Loucy (cell line): Measurements from ENCODE around the gene GRAMD1C.
"Not testable (repeated sequence)": the region's sequence is repeated elsewhere in the genome, so short reads cannot be mapped to it uniquely, and the experiment has no call there.

Experiments used
- H2AFZ ChIP-seq: fragments of 200-600 bp; sonication (generic); 2 replicates; pipeline ENCODE4 v1.6.0; 2016; ENCODE audit warnings: antibody characterized with exemption, mild to moderate bottlenecking, low read length, moderate library complexity
- H3F3A ChIP-seq: fragments of 200-600 bp; 2 replicates; pipeline ENCODE4 v1.6.0; 2016; ENCODE audit warnings: antibody characterized with exemption, low read depth, mild to moderate bottlenecking
- H3K27me3 ChIP-seq: fragments of 200-600 bp; sonication (generic); 2 replicates; pipeline ENCODE4 v1.6.1; 2014; ENCODE audit warnings: low read length, mild to moderate bottlenecking; ENCODE audit not compliant: insufficient read depth, poor library complexity, severe bottlenecking
- H3K36me3 ChIP-seq: fragments of 200-600 bp; sonication (generic); 2 replicates; pipeline ENCODE4 v1.6.1; 2016; ENCODE audit warnings: low read length; ENCODE audit not compliant: insufficient read depth
- H3K4me1 ChIP-seq: fragments of 200-600 bp; sonication (generic); 2 replicates; pipeline ENCODE4 v1.5.1; 2014; ENCODE audit warnings: low read length, mild to moderate bottlenecking; ENCODE audit not compliant: insufficient read depth, poor library complexity, severe bottlenecking
- H3K4me2 ChIP-seq: fragments of 200-600 bp; sonication (generic); 2 replicates; pipeline ENCODE4 v1.6.0; 2014; ENCODE audit warnings: antibody characterized with exemption, low read length, low read depth, mild to moderate bottlenecking; ENCODE audit not compliant: poor library complexity, severe bottlenecking
- H3K4me3 ChIP-seq: fragments of 200-600 bp; sonication (generic); 2 replicates; pipeline ENCODE4 v1.5.1; 2014; ENCODE audit warnings: low read length, mild to moderate bottlenecking, mixed read lengths; ENCODE audit not compliant: poor library complexity, severe bottlenecking
- H3K79me2 ChIP-seq: fragments of 200-600 bp; sonication (generic); 2 replicates; pipeline ENCODE4 v1.6.1; 2014; ENCODE audit warnings: low read length; ENCODE audit not compliant: insufficient read depth
- H3K9ac ChIP-seq: fragments of 200-600 bp; sonication (generic); 2 replicates; pipeline ENCODE4 v1.6.0; 2014; ENCODE audit warnings: mild to moderate bottlenecking, low read depth, low read length, moderate library complexity; ENCODE audit not compliant: poor library complexity, severe bottlenecking
- H3K9me2 ChIP-seq: fragments of 200-600 bp; sonication (generic); replicated peaks from 2 replicates; pipeline ENCODE4 v1.6.1; 2016; ENCODE audit warnings: low read depth, low read length, mixed read lengths
- H3K9me3 ChIP-seq: fragments of 200-600 bp; sonication (generic); 2 replicates; pipeline ENCODE4 v1.6.1; 2014; ENCODE audit warnings: mild to moderate bottlenecking, antibody characterized with exemption, low read length, low read depth; ENCODE audit not compliant: insufficient read depth
- H4K20me1 ChIP-seq: fragments of 200-600 bp; sonication (generic); 2 replicates; pipeline ENCODE4 v1.6.0; 2014; ENCODE audit warnings: antibody characterized with exemption, low read length, mild to moderate bottlenecking; ENCODE audit not compliant: insufficient read depth, poor library complexity, severe bottlenecking
- EZH2phosphoT487 ChIP-seq: fragments of 200-600 bp; IDR thresholded peaks from 2 replicates; pipeline ENCODE4 v1.6.1; 2018; ENCODE audit warnings: antibody characterized with exemption, mild to moderate bottlenecking, moderate library complexity, borderline replicate concordance
- TF ChIP-seq, protein P1 (sequence below): fragments of 200-600 bp; sonication (generic); conservative IDR thresholded peaks from 2 replicates; pipeline ENCODE4 v1.5.1; 2014; ENCODE audit warnings: mild to moderate bottlenecking, antibody characterized with exemption, low read length

The GRAMD1C gene

GRCh38 chr3:113847664-113848461 is 9.3 kb downstream of the GRAMD1C start:
- H3K9me3 ChIP-seq, result no peaks in the 10 kb centered on the region
- H3K27me3 ChIP-seq, result no peaks in the 10 kb centered on the region
- H4K20me1 ChIP-seq, result no peaks in the 10 kb centered on the region
- no peak overlapping the region for H2AFZ ChIP-seq
- no peaks in the 10 kb centered on the region for H3K79me2 ChIP-seq
- no peaks in the 10 kb centered on the region for H3K9me2 ChIP-seq
- H3K4me2 ChIP-seq, result no peak overlapping the region
- H3K4me3 ChIP-seq, result no peak overlapping the region
- no peaks in the 10 kb centered on the region for H3F3A ChIP-seq
- H3K4me1 ChIP-seq, result no peaks in the 10 kb centered on the region
- no peak overlapping the region for H3K9ac ChIP-seq
- H3K36me3 ChIP-seq, result no peaks in the 10 kb centered on the region
- TF ChIP-seq, protein P1, sequence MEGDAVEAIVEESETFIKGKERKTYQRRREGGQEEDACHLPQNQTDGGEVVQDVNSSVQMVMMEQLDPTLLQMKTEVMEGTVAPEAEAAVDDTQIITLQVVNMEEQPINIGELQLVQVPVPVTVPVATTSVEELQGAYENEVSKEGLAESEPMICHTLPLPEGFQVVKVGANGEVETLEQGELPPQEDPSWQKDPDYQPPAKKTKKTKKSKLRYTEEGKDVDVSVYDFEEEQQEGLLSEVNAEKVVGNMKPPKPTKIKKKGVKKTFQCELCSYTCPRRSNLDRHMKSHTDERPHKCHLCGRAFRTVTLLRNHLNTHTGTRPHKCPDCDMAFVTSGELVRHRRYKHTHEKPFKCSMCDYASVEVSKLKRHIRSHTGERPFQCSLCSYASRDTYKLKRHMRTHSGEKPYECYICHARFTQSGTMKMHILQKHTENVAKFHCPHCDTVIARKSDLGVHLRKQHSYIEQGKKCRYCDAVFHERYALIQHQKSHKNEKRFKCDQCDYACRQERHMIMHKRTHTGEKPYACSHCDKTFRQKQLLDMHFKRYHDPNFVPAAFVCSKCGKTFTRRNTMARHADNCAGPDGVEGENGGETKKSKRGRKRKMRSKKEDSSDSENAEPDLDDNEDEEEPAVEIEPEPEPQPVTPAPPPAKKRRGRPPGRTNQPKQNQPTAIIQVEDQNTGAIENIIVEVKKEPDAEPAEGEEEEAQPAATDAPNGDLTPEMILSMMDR, result no peak
- no peak for TF ChIP-seq EZH2phosphoT487

DNA sequence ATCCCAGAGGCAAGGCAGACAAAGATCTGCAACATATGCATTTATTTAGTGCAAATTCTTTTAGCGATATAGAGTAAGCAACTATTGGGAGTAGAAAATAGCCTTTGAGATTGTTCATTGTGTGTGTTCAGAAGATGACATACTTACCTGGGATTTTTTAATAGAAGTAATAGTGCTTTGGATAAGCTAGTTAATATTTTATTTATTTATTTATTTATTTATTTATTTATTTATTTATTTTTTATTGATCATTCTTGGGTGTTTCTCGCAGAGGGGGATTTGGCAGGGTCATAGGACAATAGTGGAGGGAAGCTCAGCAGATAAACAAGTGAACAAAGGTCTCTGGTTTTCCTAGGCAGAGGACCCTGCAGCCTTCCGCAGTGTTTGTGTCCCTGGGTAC is 10.5 kb downstream of the GRAMD1C start:
- H3K4me3 ChIP-seq, result not testable (repeated sequence)

GRCh38 chr3:113849841-113850240 is 11.3 kb downstream of the GRAMD1C start:
- H3K79me2 ChIP-seq, H3K4me3 ChIP-seq, H3K9ac ChIP-seq, H3K9me3 ChIP-seq, H3K9me2 ChIP-seq, H3F3A ChIP-seq, H3K27me3 ChIP-seq, H3K36me3 ChIP-seq, H3K4me2 ChIP-seq, H2AFZ ChIP-seq, H4K20me1 ChIP-seq, H3K4me1 ChIP-seq: not testable (repeated sequence)

More for the DNA sequence above, 10.5 kb downstream of the GRAMD1C start:
- H3K9ac ChIP-seq, H3K9me2 ChIP-seq, H3K27me3 ChIP-seq, H3K4me2 ChIP-seq, H2AFZ ChIP-seq, H3K4me1 ChIP-seq, H3F3A ChIP-seq, H3K9me3 ChIP-seq, H3K36me3 ChIP-seq, H3K79me2 ChIP-seq, H4K20me1 ChIP-seq: not testable (repeated sequence)

DNA sequence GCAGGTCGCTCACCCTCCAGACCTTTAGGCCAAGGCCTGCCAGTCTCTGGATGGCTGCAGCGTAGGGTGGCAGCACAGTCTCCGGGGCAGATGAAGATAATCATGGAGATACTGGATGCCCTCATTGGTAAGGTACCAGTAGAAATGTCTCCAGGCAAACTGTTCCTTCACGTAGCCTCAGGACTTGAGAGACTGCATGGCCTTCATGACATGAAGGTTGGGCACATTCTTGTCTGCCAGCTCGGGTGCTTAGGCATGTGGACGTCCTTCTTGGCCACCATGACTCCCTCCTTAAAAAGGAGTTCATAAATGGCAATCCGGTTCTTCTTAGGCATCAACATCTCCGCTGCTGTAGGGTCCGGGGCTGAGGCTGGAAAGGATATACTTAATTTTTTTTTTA is 11.8 kb downstream of the GRAMD1C start:
- H3K4me2 ChIP-seq, result not testable (repeated sequence)

More for the DNA sequence above, 11.8 kb downstream of the GRAMD1C start:
- H3K4me1 ChIP-seq, H4K20me1 ChIP-seq, H3K9me3 ChIP-seq, H3K27me3 ChIP-seq, H3K4me3 ChIP-seq, H3K9me2 ChIP-seq, H3F3A ChIP-seq, H2AFZ ChIP-seq, H3K36me3 ChIP-seq, H3K9ac ChIP-seq, H3K79me2 ChIP-seq: not testable (repeated sequence)
